ENCODE data around the gene CLMP.

The CLMP gene

DNA sequence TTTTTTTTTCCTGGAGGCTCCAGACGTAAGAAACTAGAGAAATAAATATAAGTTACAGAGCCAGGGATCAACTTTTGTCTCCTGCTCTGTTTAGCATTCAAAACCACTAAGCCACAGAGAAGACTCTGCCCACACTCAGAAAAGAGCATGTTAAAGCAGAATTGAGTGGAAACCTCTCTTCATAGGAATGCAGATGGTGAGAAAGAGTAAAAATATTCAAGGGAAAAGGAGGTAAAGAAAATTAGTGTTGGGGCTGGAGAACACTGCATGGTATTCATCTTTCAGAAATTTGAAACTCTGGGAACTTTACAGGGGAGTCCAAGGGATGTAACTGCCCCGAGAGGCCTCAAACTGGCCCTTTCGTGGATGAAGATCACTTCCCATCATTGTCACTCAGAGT lies 65.1 kb downstream of the CLMP start:
- DNase-seq (ENCODE audit: low read depth), result no peak
- no peak overlapping the region for H3K4me3 ChIP-seq (ENCODE audit: low read length)
- TF ChIP-seq, protein P1, sequence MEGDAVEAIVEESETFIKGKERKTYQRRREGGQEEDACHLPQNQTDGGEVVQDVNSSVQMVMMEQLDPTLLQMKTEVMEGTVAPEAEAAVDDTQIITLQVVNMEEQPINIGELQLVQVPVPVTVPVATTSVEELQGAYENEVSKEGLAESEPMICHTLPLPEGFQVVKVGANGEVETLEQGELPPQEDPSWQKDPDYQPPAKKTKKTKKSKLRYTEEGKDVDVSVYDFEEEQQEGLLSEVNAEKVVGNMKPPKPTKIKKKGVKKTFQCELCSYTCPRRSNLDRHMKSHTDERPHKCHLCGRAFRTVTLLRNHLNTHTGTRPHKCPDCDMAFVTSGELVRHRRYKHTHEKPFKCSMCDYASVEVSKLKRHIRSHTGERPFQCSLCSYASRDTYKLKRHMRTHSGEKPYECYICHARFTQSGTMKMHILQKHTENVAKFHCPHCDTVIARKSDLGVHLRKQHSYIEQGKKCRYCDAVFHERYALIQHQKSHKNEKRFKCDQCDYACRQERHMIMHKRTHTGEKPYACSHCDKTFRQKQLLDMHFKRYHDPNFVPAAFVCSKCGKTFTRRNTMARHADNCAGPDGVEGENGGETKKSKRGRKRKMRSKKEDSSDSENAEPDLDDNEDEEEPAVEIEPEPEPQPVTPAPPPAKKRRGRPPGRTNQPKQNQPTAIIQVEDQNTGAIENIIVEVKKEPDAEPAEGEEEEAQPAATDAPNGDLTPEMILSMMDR (IDR thresholded peaks at IDR 0.05; ENCODE audit: insufficient read depth, low read depth, low read length, missing control alignments), result no peak

GRCh38 chr11:123125169-123125568 lies 69.9 kb downstream of the CLMP start:
- no peak for DNase-seq (ENCODE audit: low read depth)
- TF ChIP-seq, protein P1 (IDR thresholded peaks at IDR 0.05; ENCODE audit: insufficient read depth, low read depth, low read length, missing control alignments), result no peak
- H3K4me3 ChIP-seq (ENCODE audit: low read length), result no peak overlapping the region

- DNase-seq (ENCODE audit: low read depth), result no peak
- H3K4me3 ChIP-seq (ENCODE audit: low read length), result no peak overlapping the region
- TF ChIP-seq, protein P1 (IDR thresholded peaks at IDR 0.05; ENCODE audit: insufficient read depth, low read depth, low read length, missing control alignments), result no peak
Measured at GRCh38 chr11:123122852-123123251, 72.2 kb downstream of the CLMP start.

- no peak overlapping the region for H3K4me3 ChIP-seq (ENCODE audit: low read length)
- peak; percentile 51 for DNase-seq (ENCODE audit: low read depth)
- TF ChIP-seq, protein P1 (IDR thresholded peaks at IDR 0.05; ENCODE audit: insufficient read depth, low read depth, low read length, missing control alignments), result no peak
Measured at GRCh38 chr11:123122341-123122740, 72.7 kb downstream of the CLMP start.

DNA sequence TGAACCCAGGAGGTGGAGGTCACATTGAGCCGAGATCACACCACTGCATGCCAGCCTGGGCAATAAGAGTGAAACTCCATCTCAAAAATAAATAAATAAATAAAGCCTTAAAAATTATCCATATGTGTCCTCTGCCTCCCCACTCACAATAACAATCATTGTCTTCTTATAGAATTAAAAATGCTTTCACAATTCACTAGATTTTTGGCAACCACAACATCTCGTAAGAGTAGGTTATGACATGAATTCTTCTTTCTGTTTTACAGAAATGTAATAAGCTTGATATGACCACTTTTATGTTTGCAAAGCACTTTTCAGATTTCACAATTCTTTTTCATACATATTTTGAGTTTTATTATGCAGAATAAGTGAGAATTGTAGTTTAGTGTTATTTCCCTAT lies 78.6 kb downstream of the CLMP start:
- DNase-seq (ENCODE audit: low read depth), result no peak
- H3K4me3 ChIP-seq (ENCODE audit: low read length), result no peak overlapping the region
- TF ChIP-seq, protein P1 (IDR thresholded peaks at IDR 0.05; ENCODE audit: insufficient read depth, low read depth, low read length, missing control alignments), result no peak

DNA sequence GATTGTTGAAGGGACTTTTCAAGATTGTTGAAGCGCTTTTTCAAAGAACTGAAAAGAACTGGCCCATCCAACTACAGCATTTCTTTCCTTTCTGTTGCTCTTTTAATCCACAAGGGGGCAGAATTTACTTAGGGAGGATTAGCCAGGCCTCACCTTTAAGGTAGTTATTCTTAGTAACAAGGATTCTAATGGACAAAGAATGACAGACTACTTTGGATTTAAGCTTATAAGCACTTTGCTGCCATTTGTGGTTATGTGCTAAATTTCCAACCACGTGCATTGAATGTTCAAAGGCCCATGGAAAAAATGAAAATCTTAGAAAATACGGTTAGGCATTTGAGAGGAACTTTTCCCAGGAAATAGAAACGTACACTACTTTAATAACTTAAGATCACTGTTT lies 83.6 kb downstream of the CLMP start:
- no peak overlapping the region for H3K4me3 ChIP-seq (ENCODE audit: low read length)
- TF ChIP-seq, protein P1 (IDR thresholded peaks at IDR 0.05; ENCODE audit: insufficient read depth, low read depth, low read length, missing control alignments), result peak; percentile 68
- peak; percentile 72 for DNase-seq (ENCODE audit: low read depth)

- no peak overlapping the region for H3K4me3 ChIP-seq (ENCODE audit: low read length)
- no peak for DNase-seq (ENCODE audit: low read depth)
- TF ChIP-seq, protein P1 (IDR thresholded peaks at IDR 0.05; ENCODE audit: insufficient read depth, low read depth, low read length, missing control alignments), result no peak
Measured at GRCh38 chr11:123110397-123110796, 84.7 kb downstream of the CLMP start.

Data from epithelial cell of esophagus (primary cell).